ENCODE data around the gene ADCY1. TPM values are rescaled to one million over a fixed set of nuclear protein-coding genes. Genes with fewer than 3 reads are reported as not detected.

ADCY1 gene
- total RNA-seq, 2 donors from 2014 or later = 1.6 to 6.3 TPM

DNA sequence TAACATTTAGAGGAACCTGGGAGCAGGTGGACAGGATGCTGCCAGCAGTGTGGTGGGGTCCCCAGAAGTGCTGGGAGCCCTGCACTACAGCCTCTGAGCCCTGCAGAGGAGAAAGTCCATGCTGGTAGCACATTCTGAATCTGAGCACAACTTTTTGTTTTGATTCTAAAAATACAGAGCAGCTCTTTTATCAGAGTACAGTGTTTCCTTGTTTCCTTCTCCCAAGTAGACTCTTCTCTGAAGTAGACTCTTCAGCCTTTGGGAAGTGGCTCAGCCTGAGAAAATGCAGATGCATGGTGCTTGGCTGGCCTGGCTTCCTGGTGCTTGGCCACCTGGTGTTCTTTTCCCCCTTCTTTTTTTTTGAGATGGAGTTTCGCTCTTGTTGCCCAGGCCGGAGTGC is 9.1 kb downstream of the ADCY1 start:
- no peak for ATAC-seq (replicated peaks)
- Mint-ChIP-seq H3K27ac (no peak overlapping the region), H3K4me1 (no peaks in the 10 kb centered on the region), H3K36me3 (ENCODE audit: low read depth) (no peaks in the 10 kb centered on the region), H3K27me3 (peaks cover 3% of the 10 kb centered on the region), H3K4me3 (no peak overlapping the region), H3K9me3 (no peaks in the 10 kb centered on the region)

DNA sequence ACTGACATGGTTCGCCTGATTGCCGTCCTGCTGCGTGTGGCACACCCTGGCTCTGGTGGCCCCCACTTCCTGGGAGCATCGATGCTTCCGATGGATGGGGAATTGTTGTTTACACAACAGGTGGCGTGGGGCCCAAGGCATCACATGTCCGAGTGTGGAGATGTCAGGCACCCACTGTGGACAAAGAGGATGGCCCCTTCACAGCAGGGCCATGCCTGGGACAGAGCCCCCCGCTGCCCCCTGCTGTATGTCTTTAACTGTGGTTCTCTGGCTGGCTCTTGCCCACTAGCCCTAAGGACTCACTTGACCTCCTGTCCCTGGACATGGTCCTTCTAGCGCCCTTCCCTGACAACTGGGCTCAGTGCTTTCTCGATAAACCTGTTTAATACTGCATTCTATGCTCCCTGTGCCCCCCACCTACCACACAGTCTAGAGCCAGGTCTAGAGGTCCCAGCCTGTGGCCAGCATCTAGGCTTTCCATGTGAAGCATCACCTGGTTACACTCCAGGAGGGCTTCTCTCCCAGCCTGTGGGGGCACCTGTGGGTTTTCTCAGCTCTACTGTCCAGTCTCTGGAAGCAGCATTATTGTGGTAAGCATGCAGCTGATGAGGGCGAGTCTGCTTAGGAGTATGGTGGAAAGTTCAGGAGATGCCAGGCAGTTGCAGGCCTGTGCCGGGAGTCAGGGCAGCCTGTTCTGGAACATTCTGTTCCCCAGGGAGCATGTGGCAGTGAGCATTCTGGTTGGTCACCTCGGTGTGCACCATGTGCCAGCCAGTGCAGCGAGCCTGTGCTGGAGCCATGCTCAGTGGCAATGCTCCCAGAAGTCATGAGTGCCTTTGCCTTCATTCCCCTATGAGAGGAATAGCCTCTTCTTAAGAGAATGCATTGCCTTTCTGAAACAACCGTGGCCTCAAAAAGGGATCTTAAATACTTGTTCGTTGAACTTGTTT is 10.4 kb downstream of the ADCY1 start:
- Mint-ChIP-seq H3K27me3 (peaks cover 2% of the 10 kb centered on the region), H3K4me3 (no peak overlapping the region), H3K36me3 (ENCODE audit: low read depth) (no peaks in the 10 kb centered on the region), H3K27ac (no peak overlapping the region), H3K9me3 (no peaks in the 10 kb centered on the region), H3K4me1 (no peaks in the 10 kb centered on the region)
- no peak for ATAC-seq (replicated peaks)

DNA sequence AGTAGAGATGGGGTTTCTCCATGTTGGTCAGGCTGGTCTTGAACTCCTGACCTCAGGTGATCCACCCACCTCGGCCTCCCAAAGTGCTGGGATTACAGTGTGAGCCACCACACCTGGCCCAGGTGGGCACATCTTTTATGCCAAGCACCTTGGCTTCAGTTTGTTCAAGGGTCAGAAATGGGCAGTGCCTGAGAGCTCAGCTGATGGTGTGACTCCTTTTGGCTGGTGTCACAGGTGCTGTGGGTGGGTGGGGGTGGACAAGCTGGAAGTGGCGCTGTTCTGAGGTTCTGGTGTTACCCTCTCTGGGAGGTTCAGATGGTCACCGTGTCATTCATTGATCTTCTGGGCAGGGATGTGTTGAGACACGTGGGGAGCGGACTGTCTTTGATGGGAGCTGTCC is 11.5 kb downstream of the ADCY1 start:
- Mint-ChIP-seq H3K9me3 (no peaks in the 10 kb centered on the region), H3K4me3 (no peak overlapping the region), H3K27me3 (no peaks in the 10 kb centered on the region), H3K4me1 (no peaks in the 10 kb centered on the region), H3K27ac (no peak overlapping the region), H3K36me3 (ENCODE audit: low read depth) (no peaks in the 10 kb centered on the region)
- no peak for ATAC-seq (replicated peaks)

DNA sequence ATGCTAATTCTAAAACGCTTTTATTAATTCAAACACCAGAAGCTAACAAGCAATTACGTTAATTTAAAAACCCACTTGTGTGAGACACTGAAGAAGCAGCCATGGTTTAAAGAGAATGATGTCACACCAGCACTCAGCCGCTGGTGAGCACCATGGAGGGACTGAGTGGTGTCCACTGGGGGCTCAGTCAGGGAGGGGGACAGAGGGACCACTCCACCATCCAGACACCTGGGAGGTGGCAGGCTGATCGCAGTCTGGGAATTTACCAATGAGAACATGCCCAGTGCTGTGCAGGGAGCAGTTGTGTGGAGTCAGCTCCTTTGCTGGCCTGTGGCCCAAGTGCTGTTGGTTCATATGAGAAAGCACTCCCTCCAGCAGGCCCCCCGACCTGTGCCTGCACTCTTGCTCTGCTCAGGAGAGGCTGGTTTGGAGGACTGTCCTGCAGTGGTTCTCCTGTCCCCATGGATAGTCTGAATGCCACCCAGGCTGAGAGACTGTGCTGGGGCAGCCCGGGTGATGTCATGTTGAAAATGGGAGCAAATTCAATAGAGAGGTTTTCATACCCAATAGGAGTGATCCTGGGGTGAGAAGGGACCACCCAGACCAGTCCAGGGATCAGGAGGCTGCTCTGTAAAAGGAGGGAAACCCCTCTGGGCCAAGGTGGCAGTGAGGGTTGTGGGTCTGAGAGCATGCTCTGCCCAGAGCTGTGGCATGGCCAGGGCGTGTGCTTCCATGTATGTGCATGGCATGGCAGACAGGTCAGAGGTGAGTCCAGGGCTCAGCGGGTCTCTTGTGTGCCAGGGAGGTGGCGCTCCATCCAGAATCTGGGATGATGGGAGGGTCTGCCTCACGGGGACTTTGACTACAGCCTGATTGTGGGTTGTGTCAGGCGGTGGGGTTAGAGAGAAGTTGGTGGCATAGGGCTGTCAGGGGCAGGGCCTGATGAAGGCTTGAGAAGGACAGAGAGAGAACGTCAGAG is 12.7 kb downstream of the ADCY1 start:
- Mint-ChIP-seq H3K27me3 (no peaks in the 10 kb centered on the region), H3K4me1 (no peaks in the 10 kb centered on the region), H3K4me3 (no peak overlapping the region), H3K36me3 (ENCODE audit: low read depth) (no peaks in the 10 kb centered on the region), H3K27ac (no peak overlapping the region), H3K9me3 (no peaks in the 10 kb centered on the region)
- ATAC-seq (replicated peaks) = no peak

DNA sequence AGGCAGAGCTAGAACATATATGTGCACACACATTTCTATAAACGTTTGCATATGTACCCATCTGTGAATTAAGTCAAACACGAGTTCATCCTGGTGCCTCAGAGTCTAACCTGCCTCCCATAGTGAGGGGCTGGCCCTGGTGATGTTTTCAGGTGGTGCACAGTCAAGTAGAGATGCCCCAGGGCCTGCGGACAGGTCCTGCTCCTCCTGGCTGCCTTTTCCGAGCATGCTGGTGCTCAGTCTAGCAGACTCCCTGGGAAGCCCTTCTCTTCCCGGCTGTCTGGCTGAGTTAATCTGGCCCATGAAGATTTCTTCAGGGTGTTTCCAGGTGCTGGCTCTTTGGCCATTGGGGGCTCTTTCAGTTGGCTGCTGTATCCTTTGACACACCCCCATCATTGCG is 14.3 kb downstream of the ADCY1 start:
- Mint-ChIP-seq H3K4me1 (no peaks in the 10 kb centered on the region), H3K27ac (no peak overlapping the region), H3K27me3 (peaks cover 3% of the 10 kb centered on the region), H3K4me3 (no peak overlapping the region), H3K9me3 (no peaks in the 10 kb centered on the region), H3K36me3 (ENCODE audit: low read depth) (no peaks in the 10 kb centered on the region)
- ATAC-seq (replicated peaks) = no peak

DNA sequence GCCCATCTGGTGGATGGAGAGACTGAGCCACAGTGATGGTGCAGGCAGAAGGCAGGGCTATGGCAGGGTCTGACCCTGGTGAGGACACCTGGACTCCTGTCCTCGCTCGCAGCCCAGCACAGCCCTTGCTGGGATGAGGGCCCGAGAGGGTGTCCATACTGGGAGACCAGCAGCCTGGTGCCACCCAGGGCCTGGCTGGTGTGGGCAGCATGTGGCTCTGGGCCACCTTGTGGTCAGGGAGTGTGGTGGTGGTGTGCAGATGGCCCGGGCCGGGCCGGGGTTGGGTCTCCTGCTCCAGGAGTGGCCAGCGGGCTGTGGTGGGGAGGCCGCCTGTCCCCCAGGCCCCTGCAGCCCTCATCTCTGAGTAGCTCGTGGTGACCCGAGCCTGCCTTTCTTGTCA is 14.9 kb downstream of the ADCY1 start:
- no peak overlapping the region for H3K4me3 Mint-ChIP-seq
- H3K27ac Mint-ChIP-seq = no peak overlapping the region
- H3K27me3 Mint-ChIP-seq = peaks cover 5% of the 10 kb centered on the region
- H3K4me1 Mint-ChIP-seq = no peaks in the 10 kb centered on the region
- no peaks in the 10 kb centered on the region for H3K36me3 Mint-ChIP-seq (ENCODE audit: low read depth)
- no peaks in the 10 kb centered on the region for H3K9me3 Mint-ChIP-seq
- ATAC-seq (replicated peaks) = no peak

DNA sequence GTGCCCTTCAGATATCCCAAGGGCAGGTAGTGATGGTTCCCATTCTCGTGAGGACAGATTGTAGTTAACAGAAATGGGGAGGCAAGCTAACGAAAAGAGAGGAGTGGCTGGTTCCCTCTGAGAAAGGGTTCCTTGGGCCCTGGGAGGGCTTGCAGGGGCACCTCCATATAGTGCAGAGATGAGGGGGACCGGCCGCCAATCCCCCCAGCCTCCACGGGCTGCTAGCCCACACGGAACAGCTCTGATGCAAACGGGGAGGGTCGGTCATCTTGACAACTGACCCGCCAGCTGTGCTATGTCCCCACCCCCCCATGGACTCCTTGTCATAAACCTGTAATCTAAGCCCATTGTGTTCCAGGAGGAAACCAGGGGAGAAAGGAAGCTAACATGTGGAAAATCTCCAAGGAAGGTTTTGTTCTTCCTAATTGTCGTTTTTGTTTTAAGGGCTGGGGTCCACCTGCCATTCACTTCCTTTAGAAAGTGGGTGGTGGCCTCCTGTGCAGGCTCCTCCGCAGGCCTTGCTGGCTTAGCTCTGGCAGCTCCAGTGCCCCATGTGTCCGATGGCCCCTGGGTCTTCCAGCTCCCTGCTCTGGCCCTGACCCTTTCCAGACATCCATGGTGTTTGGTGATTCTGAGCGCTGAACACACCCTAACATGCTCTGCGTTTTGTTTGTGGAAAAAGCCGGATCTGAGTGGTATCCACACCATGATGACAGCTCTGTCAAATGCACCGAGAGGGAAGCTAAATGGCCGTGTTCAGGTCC is 15.9 kb downstream of the ADCY1 start:
- H3K4me3 Mint-ChIP-seq = no peak overlapping the region
- H3K36me3 Mint-ChIP-seq (ENCODE audit: low read depth) = no peaks in the 10 kb centered on the region
- H3K27me3 Mint-ChIP-seq = peaks cover 6% of the 10 kb centered on the region
- H3K4me1 Mint-ChIP-seq = no peaks in the 10 kb centered on the region
- H3K27ac Mint-ChIP-seq = no peak overlapping the region
- ATAC-seq (replicated peaks) = no peak
- H3K9me3 Mint-ChIP-seq = no peaks in the 10 kb centered on the region

DNA sequence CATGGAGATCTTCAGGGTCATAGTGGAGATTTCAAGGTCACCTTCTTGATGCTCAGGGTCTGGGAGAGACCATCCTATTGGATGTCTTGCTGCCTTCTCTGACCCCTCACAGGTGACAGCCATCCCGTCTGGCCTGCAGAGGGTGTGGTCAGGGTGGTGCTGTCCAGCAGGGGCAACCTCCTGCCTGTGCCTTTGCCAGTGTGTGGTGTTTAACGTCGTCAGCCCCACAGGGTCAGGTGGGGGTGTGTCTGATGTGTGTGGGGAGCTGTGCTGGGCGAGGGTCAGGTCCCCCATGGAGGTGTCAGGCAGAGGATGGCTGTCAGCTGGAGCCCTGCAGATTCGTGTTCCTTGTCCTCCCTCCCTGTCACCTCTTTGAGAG is 16.5 kb downstream of the ADCY1 start:
- H3K36me3 Mint-ChIP-seq (ENCODE audit: low read depth) = no peaks in the 10 kb centered on the region
- H3K27ac Mint-ChIP-seq = no peak overlapping the region
- no peaks in the 10 kb centered on the region for H3K4me1 Mint-ChIP-seq
- H3K9me3 Mint-ChIP-seq = no peaks in the 10 kb centered on the region
- H3K4me3 Mint-ChIP-seq = no peak overlapping the region
- no peak for ATAC-seq (replicated peaks)
- H3K27me3 Mint-ChIP-seq = peaks cover 10% of the 10 kb centered on the region

DNA sequence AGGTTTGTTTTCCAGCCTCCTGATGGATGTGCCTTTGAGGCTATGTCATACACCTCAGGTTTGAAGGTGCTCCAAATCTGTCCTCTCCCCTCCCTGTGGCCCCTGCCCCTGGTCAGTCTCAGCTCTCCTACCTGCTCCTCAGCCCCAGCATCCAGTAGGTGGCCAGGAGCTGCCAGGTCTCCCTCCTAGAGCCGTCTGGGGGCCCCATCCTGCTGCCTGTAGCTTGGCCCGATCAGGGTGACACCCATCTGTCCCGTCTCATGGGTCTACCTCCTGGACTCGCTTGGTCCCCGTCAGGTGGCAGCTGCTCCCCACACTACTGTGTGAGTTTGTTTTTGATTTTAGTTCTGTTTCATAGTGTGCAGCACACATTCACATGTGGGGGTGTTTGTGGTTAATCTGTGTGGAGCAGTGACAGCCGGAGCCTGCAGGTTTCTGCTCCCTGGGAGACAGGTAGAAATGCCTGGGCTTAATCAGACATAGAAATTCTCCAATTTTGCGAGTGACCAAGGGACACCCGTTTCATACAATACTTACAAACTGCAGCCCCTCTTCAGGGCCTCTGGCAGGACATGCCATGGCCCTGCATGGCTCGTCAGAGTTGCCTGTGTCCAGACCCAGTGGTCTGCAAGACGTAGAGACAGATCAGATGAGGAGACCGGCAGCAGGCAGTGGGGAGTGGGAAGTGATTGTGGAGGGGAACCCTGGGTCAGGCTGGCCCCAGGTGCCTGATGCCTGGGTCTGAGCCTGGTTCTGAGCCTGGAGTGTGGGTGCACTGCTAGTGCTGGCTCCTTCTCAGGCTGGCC is 17.1 kb downstream of the ADCY1 start:
- Mint-ChIP-seq H3K36me3 (ENCODE audit: low read depth) (no peaks in the 10 kb centered on the region), H3K27me3 (peaks cover 10% of the 10 kb centered on the region), H3K27ac (no peak overlapping the region), H3K4me3 (no peak overlapping the region), H3K4me1 (no peaks in the 10 kb centered on the region), H3K9me3 (no peaks in the 10 kb centered on the region)
- no peak for ATAC-seq (replicated peaks)

DNA sequence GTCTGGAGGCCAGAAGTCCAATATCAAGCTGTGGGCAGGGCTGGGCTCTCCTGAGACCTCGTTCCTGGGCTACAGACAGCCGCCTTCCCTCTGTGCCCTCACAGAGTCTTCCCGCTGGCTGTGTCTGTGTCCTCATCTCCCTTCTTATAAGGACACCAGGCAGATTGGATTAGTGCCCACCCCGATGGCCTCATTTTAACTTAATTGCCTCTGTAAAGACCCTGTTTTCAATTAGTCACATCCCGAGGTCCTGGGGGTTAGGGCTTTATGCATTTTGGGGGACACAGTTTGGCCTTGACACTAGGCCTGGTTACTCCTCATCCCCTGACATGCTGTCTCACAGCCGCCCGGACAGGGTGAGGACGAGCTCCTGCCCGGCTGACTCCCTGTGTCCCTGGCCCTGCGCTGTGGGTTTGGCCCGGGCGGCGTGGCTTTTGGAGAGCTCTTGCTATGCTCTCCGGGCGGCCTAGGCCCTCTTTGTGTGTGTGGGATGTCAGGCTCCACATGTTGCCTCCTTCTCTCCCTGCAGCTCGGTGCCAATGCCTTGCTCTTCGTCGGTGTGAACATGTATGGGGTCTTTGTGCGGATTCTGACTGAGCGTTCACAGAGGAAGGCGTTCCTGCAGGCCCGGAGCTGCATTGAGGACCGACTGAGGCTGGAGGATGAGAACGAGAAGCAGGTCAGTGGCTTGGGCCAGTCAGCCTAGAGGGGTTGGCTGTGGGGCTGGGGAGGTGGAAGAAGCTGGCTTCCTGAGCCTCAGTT is 18.2 kb downstream of the ADCY1 start:
- Mint-ChIP-seq H3K4me3 (no peak overlapping the region), H3K27me3 (peaks cover 13% of the 10 kb centered on the region), H3K4me1 (no peaks in the 10 kb centered on the region), H3K36me3 (ENCODE audit: low read depth) (no peaks in the 10 kb centered on the region), H3K27ac (no peak overlapping the region), H3K9me3 (no peaks in the 10 kb centered on the region)
- no peak for ATAC-seq (replicated peaks)

DNA sequence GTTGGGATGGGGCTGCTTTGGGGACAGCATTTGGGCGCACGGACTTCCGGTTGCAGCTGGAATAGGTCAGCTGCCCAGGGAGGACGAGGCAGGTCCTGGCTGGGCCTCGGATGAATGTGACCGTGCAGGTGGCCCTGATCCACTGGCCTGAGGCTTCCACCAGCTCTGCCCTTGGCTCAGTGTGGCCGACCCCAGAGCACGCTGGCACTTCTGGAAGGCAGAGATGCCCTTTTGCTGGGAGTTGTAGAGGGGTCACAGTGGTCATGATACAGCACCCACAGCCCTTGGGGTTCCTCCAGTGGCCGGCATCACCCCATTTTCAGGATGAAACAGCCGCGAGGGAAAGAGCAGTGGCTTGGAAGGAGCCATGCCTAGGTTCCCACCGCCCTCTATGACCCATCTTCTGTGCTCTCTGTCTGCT is 19.0 kb downstream of the ADCY1 start:
- no peaks in the 10 kb centered on the region for H3K9me3 Mint-ChIP-seq
- no peaks in the 10 kb centered on the region for H3K36me3 Mint-ChIP-seq (ENCODE audit: low read depth)
- no peak overlapping the region for H3K27ac Mint-ChIP-seq
- no peaks in the 10 kb centered on the region for H3K4me1 Mint-ChIP-seq
- H3K27me3 Mint-ChIP-seq = peaks cover 13% of the 10 kb centered on the region
- ATAC-seq (replicated peaks) = no peak
- H3K4me3 Mint-ChIP-seq = no peak overlapping the region

DNA sequence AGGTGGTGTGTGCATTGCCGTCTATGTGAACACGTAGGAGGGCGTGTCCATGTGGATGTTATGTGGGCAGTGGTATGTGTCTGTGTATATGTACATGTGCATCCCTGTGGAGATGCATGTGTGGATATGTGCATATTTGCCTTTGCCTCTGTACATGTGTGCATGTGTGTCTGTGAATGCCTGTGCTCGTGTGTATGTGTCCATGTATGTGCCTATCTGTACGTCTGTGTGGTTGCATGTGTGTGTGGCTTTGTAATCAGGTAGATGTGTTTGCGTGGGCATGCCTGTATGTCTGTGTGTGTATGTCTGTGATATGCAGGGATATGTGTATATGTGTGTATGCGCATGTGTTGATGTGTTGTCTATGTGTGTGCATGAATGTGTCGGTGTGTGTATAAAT is 19.7 kb downstream of the ADCY1 start:
- ATAC-seq (replicated peaks) = no peak
- H3K36me3 Mint-ChIP-seq (ENCODE audit: low read depth) = no peaks in the 10 kb centered on the region
- H3K27me3 Mint-ChIP-seq = peaks cover 19% of the 10 kb centered on the region
- no peak overlapping the region for H3K4me3 Mint-ChIP-seq
- no peaks in the 10 kb centered on the region for H3K9me3 Mint-ChIP-seq
- no peak overlapping the region for H3K27ac Mint-ChIP-seq
- H3K4me1 Mint-ChIP-seq = no peaks in the 10 kb centered on the region

Data from activated T-helper 17 cell treated with anti-CD3 and anti-CD28 coated beads, Interleukin-2, amount 50 U/mL, for 72 hours (primary cell).